DND-41 (cell line): ENCODE data around the gene REPS2.

ENCODE experiments used
- ATAC-seq: fragments of 200-7000 bp; cut with Tn5 transposase; 3 replicates; pipeline ENCODE4 v1.9.1; 2021; ENCODE audit warnings: low read depth; ENCODE audit not compliant: insufficient read depth
- DNase-seq: peaks from one replicate; pipeline ENCODE4 v3.0.0-alpha.2; 2020
- H2AFZ ChIP-seq: 2 replicates; pipeline ENCODE4 v1.6.0; 2012; ENCODE audit warnings: low read depth, low read length
- H3K27ac ChIP-seq: 2 replicates; pipeline ENCODE4 v1.5.1; 2012; ENCODE audit warnings: low read length, inconsistent platforms
- H3K27me3 ChIP-seq: fragments of 200-600 bp; sonication (generic); 2 replicates; pipeline ENCODE4 v1.6.0; 2012; ENCODE audit warnings: low read length, mild to moderate bottlenecking, inconsistent platforms; ENCODE audit not compliant: insufficient read depth, poor library complexity
- H3K36me3 ChIP-seq: 2 replicates; pipeline ENCODE4 v1.5.1; 2012; ENCODE audit warnings: low read length, inconsistent platforms; ENCODE audit not compliant: insufficient read depth
- H3K4me1 ChIP-seq: 2 replicates; pipeline ENCODE4 v1.5.1; 2012; ENCODE audit warnings: mild to moderate bottlenecking, low read length; ENCODE audit not compliant: insufficient read depth
- H3K4me2 ChIP-seq: 2 replicates; pipeline ENCODE4 v1.6.0; 2012; ENCODE audit warnings: mild to moderate bottlenecking, moderate library complexity, low read length, inconsistent platforms; ENCODE audit not compliant: insufficient read depth
- H3K4me3 ChIP-seq, 2 experiments: fragments of 200-600 bp in 1 of 2; shearing (Covaris generic) in 1 of 2; 2 replicates each; pipeline ENCODE4 v1.5.1; 2012 to 2016; ENCODE audit warnings: inconsistent platforms in 2 of 2, low read length in 2 of 2, mild to moderate bottlenecking in 2 of 2, low read depth in 1 of 2, moderate library complexity in 1 of 2
- H3K79me2 ChIP-seq: 2 replicates; pipeline ENCODE4 v1.6.0; 2012; ENCODE audit warnings: low read length, inconsistent platforms; ENCODE audit not compliant: insufficient read depth
- H3K9ac ChIP-seq: 2 replicates; pipeline ENCODE4 v1.6.0; 2012; ENCODE audit warnings: low read depth, mild to moderate bottlenecking, inconsistent platforms, low read length, moderate library complexity
- H3K9me3 ChIP-seq: 2 replicates; pipeline ENCODE4 v1.5.1; 2012; ENCODE audit warnings: low read length, moderate library complexity, mild to moderate bottlenecking, inconsistent platforms; ENCODE audit not compliant: insufficient read depth, severe bottlenecking
- H4K20me1 ChIP-seq: 2 replicates; pipeline ENCODE4 v1.6.0; 2012; ENCODE audit warnings: low read length; ENCODE audit not compliant: insufficient read depth
- CTCF ChIP-seq: IDR thresholded peaks from 2 replicates; pipeline ENCODE4 v1.5.1; 2012; ENCODE audit warnings: borderline replicate concordance, low read length, moderate library complexity, mild to moderate bottlenecking; ENCODE audit not compliant: poor library complexity, severe bottlenecking; ENCODE audit errors: extremely low read depth
- EZH2 ChIP-seq: IDR thresholded peaks from 3 replicates; pipeline ENCODE4 v1.6.1; 2012; ENCODE audit warnings: borderline replicate concordance, low read depth, mild to moderate bottlenecking, moderate library complexity, low read length, inconsistent platforms; ENCODE audit not compliant: severe bottlenecking

Gene REPS2

GRCh38 chrX:17075004-17075403 lies 128.5 kb downstream of the REPS2 start:
- Histone ChIP-seq H3K79me2 (no peaks in the 10 kb centered on the region), H3K4me3 (no peak overlapping the region), H3K4me1 (no peaks in the 10 kb centered on the region), H3K36me3 (no peaks in the 10 kb centered on the region), H3K9ac (no peak overlapping the region), H3K9me3 (no peaks in the 10 kb centered on the region), H3K27me3 (no peaks in the 10 kb centered on the region), H4K20me1 (no peaks in the 10 kb centered on the region), H3K4me2 (no peak overlapping the region), H2AFZ (no peak overlapping the region), H3K27ac (no peak overlapping the region)
- DNase-seq (no peak), ATAC-seq (no peak)
- TF ChIP-seq EZH2: no peak
- no peak for TF ChIP-seq CTCF

GRCh38 chrX:17077361-17077760 lies 130.9 kb downstream of the REPS2 start:
- H3K4me3 ChIP-seq: no peak overlapping the region
- DNase-seq: no peak

GRCh38 chrX:17078031-17078720 lies 131.7 kb downstream of the REPS2 start:
- no peak overlapping the region for H3K27ac ChIP-seq
- no peak overlapping the region for H3K4me2 ChIP-seq
- H3K79me2 ChIP-seq: no peaks in the 10 kb centered on the region
- ATAC-seq: no peak
- H3K36me3 ChIP-seq: no peaks in the 10 kb centered on the region
- H3K9me3 ChIP-seq: no peaks in the 10 kb centered on the region
- H3K27me3 ChIP-seq: no peaks in the 10 kb centered on the region
- H4K20me1 ChIP-seq: no peaks in the 10 kb centered on the region
- H2AFZ ChIP-seq: no peak overlapping the region
- no peak overlapping the region for H3K4me3 ChIP-seq
- H3K4me1 ChIP-seq: no peaks in the 10 kb centered on the region
- TF ChIP-seq CTCF: no peak
- no peak for TF ChIP-seq EZH2
- no peak for DNase-seq
- no peak overlapping the region for H3K9ac ChIP-seq

More at GRCh38 chrX:17077361-17077760, 130.9 kb downstream of the REPS2 start:
- no peak overlapping the region for H3K4me2 ChIP-seq
- no peaks in the 10 kb centered on the region for H3K27me3 ChIP-seq
- H3K9me3 ChIP-seq: no peaks in the 10 kb centered on the region
- TF ChIP-seq CTCF: no peak
- TF ChIP-seq EZH2: no peak
- H4K20me1 ChIP-seq: no peaks in the 10 kb centered on the region
- H3K9ac ChIP-seq: no peak overlapping the region
- no peaks in the 10 kb centered on the region for H3K36me3 ChIP-seq
- no peak overlapping the region for H2AFZ ChIP-seq
- no peaks in the 10 kb centered on the region for H3K4me1 ChIP-seq
- no peak overlapping the region for H3K27ac ChIP-seq
- ATAC-seq: no peak
- H3K79me2 ChIP-seq: no peaks in the 10 kb centered on the region

- TF ChIP-seq EZH2 (no peak), CTCF (no peak)
- Histone ChIP-seq H3K27me3 (no peaks in the 10 kb centered on the region), H4K20me1 (no peaks in the 10 kb centered on the region), H3K27ac (no peak overlapping the region), H3K9ac (no peak overlapping the region), H3K79me2 (no peaks in the 10 kb centered on the region), H3K4me2 (no peak overlapping the region), H3K4me3 (no peak overlapping the region), H3K4me1 (no peaks in the 10 kb centered on the region), H2AFZ (no peak overlapping the region), H3K9me3 (no peaks in the 10 kb centered on the region), H3K36me3 (no peaks in the 10 kb centered on the region)
- ATAC-seq (no peak), DNase-seq (no peak)
These were observed 135.1 kb downstream of the REPS2 start for GRCh38 chrX:17081511-17081910.
